GM20431 (cell line): ENCODE results near the gene FXR2.

Experiments
- in situ Hi-C: fragments of 300-500 bp; cut with MseI, MboI; formaldehyde crosslinking; loops from one replicate; pipeline ENCODE4 v1.15.0; 2020; ENCODE audit warnings: low sequenced_read_pairs; ENCODE audit not compliant: unreplicated experiment

The FXR2 gene

GRCh38 chr17:7577327-7578199 lies 37.1 kb downstream of the FXR2 start:
- in situ Hi-C loops, result loop anchor here (25.0 kb wide), 1 partner anchor 540 kb away; the partner anchor contains the start of genes SLC16A11 and SLC16A13

- in situ Hi-C loops, result loop anchor here (25.0 kb wide), 1 partner anchor 539 kb away; the partner anchor contains the start of genes SLC16A11 and SLC16A13
These were observed 38.2 kb downstream of the FXR2 start for GRCh38 chr17:7576432-7576937.

GRCh38 chr17:7575959-7576358 lies 38.7 kb downstream of the FXR2 start:
- in situ Hi-C loops, result loop anchor here (25.0 kb wide), 1 partner anchor 539 kb away; the partner anchor contains the start of genes SLC16A11 and SLC16A13

- in situ Hi-C loops, result loop anchor here (25.0 kb wide), 1 partner anchor 538 kb away; the partner anchor contains the start of genes SLC16A11 and SLC16A13
These were observed 39.2 kb downstream of the FXR2 start for GRCh38 chr17:7575481-7575883.

- in situ Hi-C loops, result no loop called here
These were observed 40.3 kb downstream of the FXR2 start for GRCh38 chr17:7574176-7574953.

- in situ Hi-C loops, result no loop called here
These were observed 41.2 kb downstream of the FXR2 start for GRCh38 chr17:7573324-7574080.

GRCh38 chr17:7572588-7573323 lies 41.9 kb downstream of the FXR2 start:
- in situ Hi-C loops, result no loop called here

- in situ Hi-C loops, result no loop called here
These were observed 42.4 kb downstream of the FXR2 start for GRCh38 chr17:7572338-7572587.

- in situ Hi-C loops, result no loop called here
These were observed 44.3 kb downstream of the FXR2 start for GRCh38 chr17:7570351-7570750.

- in situ Hi-C loops, result loop anchor here (10.0 kb wide), 1 partner anchor 55 kb away; no protein-coding TSS in a partner anchor
These were observed 45.1 kb downstream of the FXR2 start for GRCh38 chr17:7569571-7569970.

- in situ Hi-C loops, result loop anchor here (10.0 kb wide), 1 partner anchor 48 kb away; no protein-coding TSS in a partner anchor
These were observed 51.4 kb downstream of the FXR2 start for GRCh38 chr17:7563115-7563869.

- in situ Hi-C loops, result loop anchor here (10.0 kb wide), 1 partner anchor 47 kb away; no protein-coding TSS in a partner anchor
These were observed 52.5 kb downstream of the FXR2 start for GRCh38 chr17:7562208-7562605.

- in situ Hi-C loops, result loop anchor here (10.0 kb wide), 1 partner anchor 47 kb away; no protein-coding TSS in a partner anchor
These were observed 53.0 kb downstream of the FXR2 start, which contains the start of gene SENP3 for GRCh38 chr17:7561589-7562207. Gene SENP3 (plus strand): TSS chr17:7561919. CDS start chr17:7563077, 1,158 bp downstream.

GRCh38 chr17:7561028-7561575 lies 53.6 kb downstream of the FXR2 start:
- in situ Hi-C loops, result loop anchor here (10.0 kb wide), 1 partner anchor 46 kb away; no protein-coding TSS in a partner anchor

GRCh38 chr17:7560172-7561027 lies 54.3 kb downstream of the FXR2 start:
- in situ Hi-C loops, result loop anchor here (10.0 kb wide), 1 partner anchor 46 kb away; no protein-coding TSS in a partner anchor

GRCh38 chr17:7559320-7560171 lies 55.2 kb downstream of the FXR2 start:
- in situ Hi-C loops, result loop anchor here (10.0 kb wide), 1 partner anchor 45 kb away; no protein-coding TSS in a partner anchor
